ENCODE data around the gene ZNF423. TPM values are rescaled to one million over a fixed set of nuclear protein-coding genes. Genes with fewer than 3 reads are reported as not detected.

ZNF423 gene
- polyA plus RNA-seq, 1 donor from 2014 or later = 4.5 TPM

DNA sequence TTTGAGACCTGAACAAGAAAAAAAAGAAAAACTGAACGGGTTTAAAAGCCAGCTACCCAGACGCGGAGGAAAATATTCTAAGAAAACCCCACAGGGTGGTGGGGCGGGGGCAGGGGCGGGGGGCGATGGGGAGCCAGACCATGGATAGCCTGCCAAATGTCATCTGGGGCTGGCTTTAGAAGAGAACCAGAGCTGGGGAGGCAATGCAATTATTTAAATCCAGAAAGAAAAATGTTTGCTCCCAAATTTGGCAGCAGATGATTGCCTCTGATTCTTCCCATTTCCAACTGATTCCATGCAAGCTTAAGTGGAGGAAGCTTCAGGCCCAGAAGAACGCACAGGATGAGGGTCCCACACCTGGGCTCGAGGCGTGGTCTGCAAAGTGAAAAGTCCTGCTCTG, 34.8 kb downstream of the ZNF423 start:
- Histone ChIP-seq H3K9me3 (ENCODE audit: low read length) (no peaks in the 10 kb centered on the region), H3K27ac (ENCODE audit: low read length) (no peak overlapping the region), H3K4me3 (ENCODE audit: low read length) (no peak overlapping the region), H3K4me2 (ENCODE audit: low read length) (no peak overlapping the region), H3K27me3 (ENCODE audit: insufficient read depth, low read depth, low read length) (no peaks in the 10 kb centered on the region), H3F3A (ENCODE audit: insufficient read depth, low read length, poor library complexity, severe bottlenecking) (no peaks in the 10 kb centered on the region), H3K79me2 (replicated peaks; ENCODE audit: insufficient read depth, low read length) (peaks cover 16% of the 10 kb centered on the region), H3K9me2 (ENCODE audit: insufficient read depth, low read length) (no peaks in the 10 kb centered on the region), H4K20me1 (ENCODE audit: insufficient read depth) (no peaks in the 10 kb centered on the region), H3K36me3 (ENCODE audit: insufficient read depth, low read length) (no peaks in the 10 kb centered on the region), H2AFZ (ENCODE audit: low read depth, low read length) (no peak overlapping the region), H3K9ac (ENCODE audit: low read length) (no peak overlapping the region)
- TF ChIP-seq MXI1 (conservative IDR thresholded peaks at IDR 0.05; ENCODE audit: poor library complexity, severe bottlenecking) = no peak
- TF ChIP-seq EZH2 (IDR thresholded peaks at IDR 0.05; ENCODE audit: borderline replicate concordance, insufficient read depth, low read length, poor library complexity, severe bottlenecking) = no peak
- TF ChIP-seq RAD21 (conservative IDR thresholded peaks at IDR 0.05) = no peak
- no peak for TF ChIP-seq POLR2AphosphoS5 (IDR thresholded peaks at IDR 0.05)
- TF ChIP-seq SMC3 (conservative IDR thresholded peaks at IDR 0.05; ENCODE audit: poor library complexity) = no peak
- TF ChIP-seq TAF1 (IDR thresholded peaks at IDR 0.05; ENCODE audit: low read depth) = no peak
- TF ChIP-seq, protein P1, sequence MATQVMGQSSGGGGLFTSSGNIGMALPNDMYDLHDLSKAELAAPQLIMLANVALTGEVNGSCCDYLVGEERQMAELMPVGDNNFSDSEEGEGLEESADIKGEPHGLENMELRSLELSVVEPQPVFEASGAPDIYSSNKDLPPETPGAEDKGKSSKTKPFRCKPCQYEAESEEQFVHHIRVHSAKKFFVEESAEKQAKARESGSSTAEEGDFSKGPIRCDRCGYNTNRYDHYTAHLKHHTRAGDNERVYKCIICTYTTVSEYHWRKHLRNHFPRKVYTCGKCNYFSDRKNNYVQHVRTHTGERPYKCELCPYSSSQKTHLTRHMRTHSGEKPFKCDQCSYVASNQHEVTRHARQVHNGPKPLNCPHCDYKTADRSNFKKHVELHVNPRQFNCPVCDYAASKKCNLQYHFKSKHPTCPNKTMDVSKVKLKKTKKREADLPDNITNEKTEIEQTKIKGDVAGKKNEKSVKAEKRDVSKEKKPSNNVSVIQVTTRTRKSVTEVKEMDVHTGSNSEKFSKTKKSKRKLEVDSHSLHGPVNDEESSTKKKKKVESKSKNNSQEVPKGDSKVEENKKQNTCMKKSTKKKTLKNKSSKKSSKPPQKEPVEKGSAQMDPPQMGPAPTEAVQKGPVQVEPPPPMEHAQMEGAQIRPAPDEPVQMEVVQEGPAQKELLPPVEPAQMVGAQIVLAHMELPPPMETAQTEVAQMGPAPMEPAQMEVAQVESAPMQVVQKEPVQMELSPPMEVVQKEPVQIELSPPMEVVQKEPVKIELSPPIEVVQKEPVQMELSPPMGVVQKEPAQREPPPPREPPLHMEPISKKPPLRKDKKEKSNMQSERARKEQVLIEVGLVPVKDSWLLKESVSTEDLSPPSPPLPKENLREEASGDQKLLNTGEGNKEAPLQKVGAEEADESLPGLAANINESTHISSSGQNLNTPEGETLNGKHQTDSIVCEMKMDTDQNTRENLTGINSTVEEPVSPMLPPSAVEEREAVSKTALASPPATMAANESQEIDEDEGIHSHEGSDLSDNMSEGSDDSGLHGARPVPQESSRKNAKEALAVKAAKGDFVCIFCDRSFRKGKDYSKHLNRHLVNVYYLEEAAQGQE (IDR thresholded peaks at IDR 0.05; ENCODE audit: borderline replicate concordance) = no peak
- TF ChIP-seq, protein P2, sequence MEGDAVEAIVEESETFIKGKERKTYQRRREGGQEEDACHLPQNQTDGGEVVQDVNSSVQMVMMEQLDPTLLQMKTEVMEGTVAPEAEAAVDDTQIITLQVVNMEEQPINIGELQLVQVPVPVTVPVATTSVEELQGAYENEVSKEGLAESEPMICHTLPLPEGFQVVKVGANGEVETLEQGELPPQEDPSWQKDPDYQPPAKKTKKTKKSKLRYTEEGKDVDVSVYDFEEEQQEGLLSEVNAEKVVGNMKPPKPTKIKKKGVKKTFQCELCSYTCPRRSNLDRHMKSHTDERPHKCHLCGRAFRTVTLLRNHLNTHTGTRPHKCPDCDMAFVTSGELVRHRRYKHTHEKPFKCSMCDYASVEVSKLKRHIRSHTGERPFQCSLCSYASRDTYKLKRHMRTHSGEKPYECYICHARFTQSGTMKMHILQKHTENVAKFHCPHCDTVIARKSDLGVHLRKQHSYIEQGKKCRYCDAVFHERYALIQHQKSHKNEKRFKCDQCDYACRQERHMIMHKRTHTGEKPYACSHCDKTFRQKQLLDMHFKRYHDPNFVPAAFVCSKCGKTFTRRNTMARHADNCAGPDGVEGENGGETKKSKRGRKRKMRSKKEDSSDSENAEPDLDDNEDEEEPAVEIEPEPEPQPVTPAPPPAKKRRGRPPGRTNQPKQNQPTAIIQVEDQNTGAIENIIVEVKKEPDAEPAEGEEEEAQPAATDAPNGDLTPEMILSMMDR (IDR thresholded peaks at IDR 0.05; ENCODE audit: poor library complexity, severe bottlenecking) = no peak
- TF ChIP-seq EP300 (conservative IDR thresholded peaks at IDR 0.05; ENCODE audit: poor library complexity, severe bottlenecking) = no peak

DNA sequence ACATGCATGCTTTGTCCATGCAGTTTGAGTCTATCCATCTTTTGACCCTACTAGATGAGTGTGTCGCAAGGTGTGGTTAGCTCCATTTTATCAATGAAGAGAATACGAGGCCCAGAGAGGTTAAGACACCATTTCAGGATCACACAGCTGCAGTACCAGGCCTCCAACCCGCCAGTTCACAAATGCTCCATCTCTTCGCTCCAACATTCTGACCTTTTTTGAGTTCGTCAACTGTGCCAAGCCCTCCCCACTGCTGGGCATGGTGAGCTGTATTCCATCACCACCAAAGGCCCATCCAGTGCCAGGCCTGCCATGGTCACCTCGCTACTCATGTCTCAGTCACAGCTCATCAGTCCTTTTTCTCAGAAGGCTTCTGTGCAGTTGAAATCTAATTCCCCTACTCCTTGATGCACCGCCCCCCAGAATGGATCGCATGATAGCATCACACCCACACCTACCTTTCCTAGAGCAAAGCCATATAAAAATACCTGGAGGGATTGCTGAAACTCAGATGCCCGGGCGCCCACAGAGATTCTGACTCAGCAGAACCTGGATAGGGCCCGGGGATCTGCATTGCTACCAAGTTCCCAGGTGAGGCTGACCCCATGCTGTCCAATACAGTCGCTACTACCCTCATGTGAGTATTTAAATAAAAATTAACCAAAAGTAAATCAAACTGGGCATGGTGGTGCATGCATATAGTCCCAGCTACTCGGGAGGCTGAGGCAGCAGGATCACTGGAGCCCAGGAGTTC, 38.0 kb downstream of the ZNF423 start:
- Histone ChIP-seq H3F3A (ENCODE audit: insufficient read depth, low read length, poor library complexity, severe bottlenecking) (no peaks in the 10 kb centered on the region), H3K27me3 (ENCODE audit: insufficient read depth, low read depth, low read length) (no peaks in the 10 kb centered on the region), H3K9me3 (ENCODE audit: low read length) (no peaks in the 10 kb centered on the region), H3K27ac (ENCODE audit: low read length) (no peak overlapping the region), H2AFZ (ENCODE audit: low read depth, low read length) (no peak overlapping the region), H3K9me2 (ENCODE audit: insufficient read depth, low read length) (no peaks in the 10 kb centered on the region), H3K36me3 (ENCODE audit: insufficient read depth, low read length) (no peaks in the 10 kb centered on the region), H3K4me2 (ENCODE audit: low read length) (no peak overlapping the region), H4K20me1 (ENCODE audit: insufficient read depth) (no peaks in the 10 kb centered on the region), H3K79me2 (replicated peaks; ENCODE audit: insufficient read depth, low read length) (peaks cover 5% of the 10 kb centered on the region), H3K4me3 (ENCODE audit: low read length) (no peak overlapping the region), H3K9ac (ENCODE audit: low read length) (no peak overlapping the region)
- no peak for TF ChIP-seq POLR2AphosphoS5 (IDR thresholded peaks at IDR 0.05)
- TF ChIP-seq TAF1 (IDR thresholded peaks at IDR 0.05; ENCODE audit: low read depth) = no peak
- TF ChIP-seq EP300 (conservative IDR thresholded peaks at IDR 0.05; ENCODE audit: poor library complexity, severe bottlenecking) = no peak
- TF ChIP-seq, protein P1 (IDR thresholded peaks at IDR 0.05; ENCODE audit: borderline replicate concordance) = no peak
- TF ChIP-seq MXI1 (conservative IDR thresholded peaks at IDR 0.05; ENCODE audit: poor library complexity, severe bottlenecking) = no peak
- TF ChIP-seq RAD21 (conservative IDR thresholded peaks at IDR 0.05) = no peak
- TF ChIP-seq, protein P2 (IDR thresholded peaks at IDR 0.05; ENCODE audit: poor library complexity, severe bottlenecking) = no peak
- TF ChIP-seq SMC3 (conservative IDR thresholded peaks at IDR 0.05; ENCODE audit: poor library complexity) = no peak
- TF ChIP-seq EZH2 (IDR thresholded peaks at IDR 0.05; ENCODE audit: borderline replicate concordance, insufficient read depth, low read length, poor library complexity, severe bottlenecking) = no peak
